Esophagus squamous epithelium (tissue), 5 donors: ENCODE measurements around the gene AFF3. TPM values are rescaled to one million over a fixed set of nuclear protein-coding genes. Genes with fewer than 3 reads are reported as not detected.
"Not testable (repeated sequence)": the region's sequence is repeated elsewhere in the genome, so short reads cannot be mapped to it uniquely, and the experiment has no call there.

Source experiments
- DNase-seq: peaks from one replicate; lab custom pipeline; 2025; lab: John Stamatoyannopoulos, UW
- H3K27ac ChIP-seq, 4 donors: fragments of 200-600 bp; sonication (generic); one replicate each; pipeline ENCODE4 v1.5.1; 2016 to 2019; ENCODE audit warnings: mild to moderate bottlenecking in 1 of 4
- H3K27me3 ChIP-seq, 4 donors: fragments of 200-600 bp; sonication (generic); 1 replicate in 3 of 4; 2 replicates in 1 of 4; pipeline versions ENCODE4 v1.5.1 to v1.6.0; 2017 to 2021; ENCODE audit warnings: antibody characterized with exemption in 1 of 4
- H3K36me3 ChIP-seq, 3 donors: fragments of 200-600 bp; sonication (generic); one replicate each; pipeline ENCODE4 v1.5.1; 2016 to 2019
- H3K4me1 ChIP-seq, 3 donors: fragments of 200-600 bp; sonication (generic); one replicate each; pipeline ENCODE4 v1.5.1; 2017 to 2019
- H3K4me3 ChIP-seq, 4 donors: fragments of 200-600 bp; sonication (generic); 1 replicate in 3 of 4; 2 replicates in 1 of 4; pipeline ENCODE4 v1.5.1; 2016 to 2019; ENCODE audit warnings: mild to moderate bottlenecking in 2 of 4, moderate library complexity in 1 of 4
- H3K9me3 ChIP-seq, 3 donors: fragments of 200-600 bp; sonication (generic); one replicate each; pipeline ENCODE4 v1.5.1; 2016 to 2019
- CTCF ChIP-seq, 6 experiments: fragments of 450-650 bp in 4 of 6; fragments of 200-600 bp in 2 of 6; sonication (generic) in 2 of 6; IDR thresholded peaks; one replicate each; pipeline ENCODE4 v1.5.1; 2016 to 2019; ENCODE audit warnings: antibody characterized with exemption in 6 of 6, mild to moderate bottlenecking in 4 of 6, moderate library complexity in 4 of 6
- POLR2A ChIP-seq, 4 donors: fragments of 450-650 bp; IDR thresholded peaks; one replicate each; pipeline ENCODE4 v1.6.1; 2017; ENCODE audit warnings: antibody characterized with exemption in 4 of 4, mild to moderate bottlenecking in 4 of 4, moderate library complexity in 3 of 4
- WGBS, 2 donors: methylation state at CpG; one replicate each; pipeline ENCODE4 v1.1.5; 2018; 5-methylcytosine and 5-hydroxymethylcytosine counted together
- intact Hi-C: fragments of 100-400 bp; cut with DNase I; formaldehyde crosslinking; loops from one replicate; pipeline ENCODE4 v1.15.0; 2022
- total RNA-seq, 4 donors: library from RNA; depleted of rRNA; stranded (reverse); fragments of >200 nt; gene quantifications; one replicate each; pipeline ENCODE4 v1.1.0, GENCODE V29; 2016
- donor health status: DM: yes; HTN: yes; CAD: no.

Gene AFF3
- total RNA-seq, 4 donors from 2014 or later: 1.2 to 9.7 (median 3.8) TPM

GRCh38 chr2:100104718-100105677 is 37.4 kb downstream of the AFF3 start:
- WGBS, 2 donors: 9 to 13% methylated on average over 4 to 6 of the region's 119 CpGs
- Histone ChIP-seq H3K9me3 (no peaks in the 10 kb centered on the region), H3K4me3 (peak overlapping the region; percentile 23 to 65 (median 50)), H3K27ac (peak overlapping the region; percentile 46 to 83 (median 72)), H3K27me3 (peaks cover 0 to 57% (median 2%) of the 10 kb centered on the region in 4 donors), H3K36me3 (no peaks in the 10 kb centered on the region), H3K4me1 (peaks cover 0 to 16% (median 7%) of the 10 kb centered on the region in 3 donors)
- intact Hi-C loops: no loop called here
- TF ChIP-seq POLR2A (IDR thresholded peaks at IDR 0.05) (no peak), CTCF (IDR thresholded peaks at IDR 0.05) (no peak)
- no peak for DNase-seq

- WGBS, 2 donors: no CpG with 5 or more reads among the region's 60 CpGs
- H3K9me3 ChIP-seq, H3K36me3 ChIP-seq, intact Hi-C loops, DNase-seq: not testable (repeated sequence)
- H3K27ac ChIP-seq: peak overlapping the region in 2 of 4 donors; percentile 46 to 77
- peaks cover 0 to 16% (median 7%) of the 10 kb centered on the region in 3 donors for H3K4me1 ChIP-seq
- H3K4me3 ChIP-seq: peak overlapping the region in 2 of 4 donors; percentile 58 to 65
- H3K27me3 ChIP-seq: peaks cover 0 to 52% (median 2%) of the 10 kb centered on the region in 4 donors
Observed at GRCh38 chr2:100104265-100104664, 38.1 kb downstream of the AFF3 start.

- peak overlapping the region in 2 of 4 donors; percentile 44 to 46 for H3K27ac ChIP-seq
Observed at GRCh38 chr2:100103527-100104252, 38.7 kb downstream of the AFF3 start.

GRCh38 chr2:100102466-100103180 is 39.8 kb downstream of the AFF3 start:
- H3K27me3 ChIP-seq: peaks cover 0 to 41% (median 2%) of the 10 kb centered on the region in 4 donors
- H3K9me3 ChIP-seq, H3K36me3 ChIP-seq, H3K4me3 ChIP-seq, intact Hi-C loops, H3K27ac ChIP-seq, DNase-seq: not testable (repeated sequence)
- 38 to 55% methylated on average over 2 of the region's 8 CpGs for WGBS, 2 donors
- peaks cover 0 to 16% (median 7%) of the 10 kb centered on the region in 3 donors for H3K4me1 ChIP-seq

More at GRCh38 chr2:100103527-100104252, 38.7 kb downstream of the AFF3 start:
- Histone ChIP-seq H3K4me3 (peak overlapping the region in 2 of 4 donors; percentile 58 to 65), H3K4me1 (peaks cover 0 to 16% (median 7%) of the 10 kb centered on the region in 3 donors), H3K27me3 (peaks cover 0 to 52% (median 2%) of the 10 kb centered on the region in 4 donors)
- H3K9me3 ChIP-seq, DNase-seq, H3K36me3 ChIP-seq, intact Hi-C loops: not testable (repeated sequence)
- WGBS, 2 donors: no CpG with 5 or more reads among the region's 39 CpGs

- H3K4me1 ChIP-seq, H3K9me3 ChIP-seq, H3K27me3 ChIP-seq, intact Hi-C loops, DNase-seq, H3K36me3 ChIP-seq, H3K27ac ChIP-seq, H3K4me3 ChIP-seq: not testable (repeated sequence)
- WGBS, 2 donors: no CpG with 5 or more reads among the region's 8 CpGs
Observed at GRCh38 chr2:100098855-100099254, 43.5 kb downstream of the AFF3 start.

- H3K27ac ChIP-seq, H3K9me3 ChIP-seq, H3K4me3 ChIP-seq, intact Hi-C loops, H3K27me3 ChIP-seq, H3K36me3 ChIP-seq, DNase-seq, H3K4me1 ChIP-seq: not testable (repeated sequence)
- WGBS, 2 donors: no CpG with 5 or more reads among the region's 7 CpGs
Observed at GRCh38 chr2:100097611-100098294, 44.6 kb downstream of the AFF3 start.

GRCh38 chr2:100095845-100096244 is 46.5 kb downstream of the AFF3 start:
- H3K9me3 ChIP-seq, H3K27me3 ChIP-seq, H3K27ac ChIP-seq, DNase-seq, intact Hi-C loops, H3K4me1 ChIP-seq, H3K4me3 ChIP-seq, H3K36me3 ChIP-seq: not testable (repeated sequence)
- WGBS, 2 donors: 77% methylated on average over 4 of the region's 10 CpGs; no CpG with 5 or more reads in 1 of the 2 donors

- H3K27ac ChIP-seq, H3K4me1 ChIP-seq, H3K4me3 ChIP-seq, H3K36me3 ChIP-seq, H3K9me3 ChIP-seq, DNase-seq, H3K27me3 ChIP-seq, intact Hi-C loops: not testable (repeated sequence)
- WGBS, 2 donors: 79 to 90% methylated on average over 5 to 6 of the region's 8 CpGs
Observed at GRCh38 chr2:100091807-100092206, 50.6 kb downstream of the AFF3 start.

GRCh38 chr2:100085744-100086143 is 56.6 kb downstream of the AFF3 start:
- H3K36me3 ChIP-seq, DNase-seq, intact Hi-C loops, H3K4me3 ChIP-seq, H3K27me3 ChIP-seq, H3K27ac ChIP-seq, H3K4me1 ChIP-seq, H3K9me3 ChIP-seq: not testable (repeated sequence)
- WGBS, 2 donors: 100% methylated on average over 1 of the region's 2 CpGs; no CpG with 5 or more reads in 1 of the 2 donors

GRCh38 chr2:100083421-100084216 is 58.8 kb downstream of the AFF3 start:
- 68 to 78% methylated on average over 4 to 12 of the region's 17 CpGs for WGBS, 2 donors
- peak overlapping the region in 2 of 4 donors; percentile 9 to 55 for H3K27ac ChIP-seq

More at GRCh38 chr2:100083421-100084216, 58.8 kb downstream of the AFF3 start:
- H3K4me1 ChIP-seq, H3K36me3 ChIP-seq, H3K9me3 ChIP-seq, H3K4me3 ChIP-seq, DNase-seq, H3K27me3 ChIP-seq, intact Hi-C loops: not testable (repeated sequence)
